ENCODE data around the gene TTLL9.

TTLL9 gene

GRCh38 chr20:31861385-31862156 is 8.9 kb upstream of the TTLL9 start:
- peak overlapping the region; percentile 61 to 72 for H3K4me3 Mint-ChIP-seq
- no peak overlapping the region for H3K27ac Mint-ChIP-seq
- ATAC-seq (peak; percentile 87), DNase-seq (peak; percentile 67 to 68)
- peaks cover 34% of the 10 kb centered on the region for H3K27me3 Mint-ChIP-seq
- peaks cover 7% of the 10 kb centered on the region for H3K4me1 Mint-ChIP-seq
- no peaks in the 10 kb centered on the region for H3K9me3 Mint-ChIP-seq

- Mint-ChIP-seq H3K4me1 (peaks cover 7% of the 10 kb centered on the region), H3K27me3 (peaks cover 38% of the 10 kb centered on the region), H3K9me3 (no peaks in the 10 kb centered on the region), H3K27ac (no peak overlapping the region), H3K4me3 (peak overlapping the region; percentile 61 to 72)
- DNase-seq (no peak), ATAC-seq (no peak)
These were observed 8.3 kb upstream of the TTLL9 start for GRCh38 chr20:31862157-31862470.

GRCh38 chr20:31862506-31862905 is 7.9 kb upstream of the TTLL9 start:
- Mint-ChIP-seq H3K4me3 (no peak overlapping the region), H3K9me3 (no peaks in the 10 kb centered on the region), H3K27me3 (peaks cover 38% of the 10 kb centered on the region), H3K27ac (no peak overlapping the region), H3K4me1 (peaks cover 7% of the 10 kb centered on the region)
- ATAC-seq (no peak), DNase-seq (no peak)

- peaks cover 43% of the 10 kb centered on the region for H3K27me3 Mint-ChIP-seq
- peaks cover 7% of the 10 kb centered on the region for H3K4me1 Mint-ChIP-seq
- H3K4me3 Mint-ChIP-seq = no peak overlapping the region
- no peaks in the 10 kb centered on the region for H3K9me3 Mint-ChIP-seq
- DNase-seq (no peak), ATAC-seq (no peak)
- H3K27ac Mint-ChIP-seq = no peak overlapping the region
These were observed 6.9 kb upstream of the TTLL9 start for GRCh38 chr20:31863296-31864085.

GRCh38 chr20:31864521-31865400 is 5.7 kb upstream of the TTLL9 start:
- Mint-ChIP-seq H3K27ac (no peak overlapping the region), H3K27me3 (peaks cover 45% of the 10 kb centered on the region), H3K4me3 (no peak overlapping the region), H3K9me3 (no peaks in the 10 kb centered on the region), H3K4me1 (peaks cover 12% of the 10 kb centered on the region)
- ATAC-seq (no peak), DNase-seq (no peak)

- Mint-ChIP-seq H3K4me1 (peaks cover 16% of the 10 kb centered on the region), H3K9me3 (no peaks in the 10 kb centered on the region), H3K27me3 (peaks cover 48% of the 10 kb centered on the region), H3K4me3 (no peak overlapping the region), H3K27ac (no peak overlapping the region)
- DNase-seq = no peak
- no peak for ATAC-seq
These were observed 4.2 kb upstream of the TTLL9 start for GRCh38 chr20:31866221-31866620.

- no peak overlapping the region for H3K27ac Mint-ChIP-seq
- peak overlapping the region; percentile 81 to 83 for H3K4me3 Mint-ChIP-seq
- H3K9me3 Mint-ChIP-seq = no peaks in the 10 kb centered on the region
- peaks cover 56% of the 10 kb centered on the region for H3K27me3 Mint-ChIP-seq
- peaks cover 18% of the 10 kb centered on the region for H3K4me1 Mint-ChIP-seq
- DNase-seq (no peak), ATAC-seq (no peak)
These were observed 1.4 kb upstream of the TTLL9 start for GRCh38 chr20:31868853-31869672.

- H3K4me3 Mint-ChIP-seq = peak overlapping the region; percentile 81 to 83
- H3K4me1 Mint-ChIP-seq = peaks cover 18% of the 10 kb centered on the region
These were observed 827 bp upstream of the TTLL9 start for GRCh38 chr20:31869673-31869941.

GRCh38 chr20:31870726-31871617 is 538 bp downstream of the TTLL9 start:
- Mint-ChIP-seq H3K27me3 (peaks cover 56% of the 10 kb centered on the region), H3K4me1 (peaks cover 18% of the 10 kb centered on the region), H3K4me3 (peak overlapping the region; percentile 78 to 82), H3K27ac (peak overlapping the region in 1 of 2 donors; percentile 23), H3K9me3 (no peaks in the 10 kb centered on the region)
- DNase-seq (no peak), ATAC-seq (no peak)

More at GRCh38 chr20:31869673-31869941, 827 bp upstream of the TTLL9 start:
- DNase-seq = no peak
- ATAC-seq = no peak
- H3K9me3 Mint-ChIP-seq = no peaks in the 10 kb centered on the region
- H3K27ac Mint-ChIP-seq = peak overlapping the region in 1 of 2 donors; percentile 83
- H3K27me3 Mint-ChIP-seq = peaks cover 56% of the 10 kb centered on the region

GRCh38 chr20:31871618-31871954 is 1.2 kb downstream of the TTLL9 start:
- no peaks in the 10 kb centered on the region for H3K9me3 Mint-ChIP-seq
- no peak overlapping the region for H3K4me3 Mint-ChIP-seq
- H3K27me3 Mint-ChIP-seq = peaks cover 53% of the 10 kb centered on the region
- peaks cover 18% of the 10 kb centered on the region for H3K4me1 Mint-ChIP-seq
- ATAC-seq (no peak), DNase-seq (no peak)
- no peak overlapping the region for H3K27ac Mint-ChIP-seq

- H3K9me3 Mint-ChIP-seq = no peaks in the 10 kb centered on the region
- H3K27me3 Mint-ChIP-seq = peaks cover 50% of the 10 kb centered on the region
- ATAC-seq (no peak), DNase-seq (no peak)
- H3K4me1 Mint-ChIP-seq = peaks cover 18% of the 10 kb centered on the region
- no peak overlapping the region for H3K4me3 Mint-ChIP-seq
- no peak overlapping the region for H3K27ac Mint-ChIP-seq
These were observed 2.0 kb downstream of the TTLL9 start for GRCh38 chr20:31872406-31872805.

- no peak for DNase-seq
- H3K27me3 Mint-ChIP-seq = peaks cover 33% of the 10 kb centered on the region
These were observed 5.2 kb downstream of the TTLL9 start for GRCh38 chr20:31875671-31876070.

GRCh38 chr20:31877684-31878083 is 7.2 kb downstream of the TTLL9 start:
- H3K27ac Mint-ChIP-seq = no peak overlapping the region
- ATAC-seq = no peak
- DNase-seq = no peak
- no peak overlapping the region for H3K4me3 Mint-ChIP-seq
- peaks cover 13% of the 10 kb centered on the region for H3K27me3 Mint-ChIP-seq
- H3K4me1 Mint-ChIP-seq = peaks cover 20% of the 10 kb centered on the region
- H3K9me3 Mint-ChIP-seq = no peaks in the 10 kb centered on the region

More at GRCh38 chr20:31875671-31876070, 5.2 kb downstream of the TTLL9 start:
- Mint-ChIP-seq H3K4me1 (peaks cover 24% of the 10 kb centered on the region), H3K27ac (no peak overlapping the region), H3K9me3 (no peaks in the 10 kb centered on the region), H3K4me3 (no peak overlapping the region)
- ATAC-seq = no peak
